ENCODE data around the gene LMCD1.

Gene LMCD1

GRCh38 chr3:8506571-8507061 lies 5.0 kb downstream of the LMCD1 start:
- DNase-seq: no peak

GRCh38 chr3:8507496-8507895 lies 5.9 kb downstream of the LMCD1 start:
- DNase-seq: no peak

- no peak for DNase-seq
Measured at GRCh38 chr3:8509961-8510360, 8.3 kb downstream of the LMCD1 start.

GRCh38 chr3:8512234-8512633 lies 10.6 kb downstream of the LMCD1 start:
- DNase-seq: no peak

GRCh38 chr3:8516047-8516661 lies 14.5 kb downstream of the LMCD1 start:
- DNase-seq: no peak

GRCh38 chr3:8516783-8517182 lies 15.2 kb downstream of the LMCD1 start:
- no peak for DNase-seq

GRCh38 chr3:8517487-8517886 lies 15.9 kb downstream of the LMCD1 start:
- DNase-seq: no peak

GRCh38 chr3:8518138-8518537 lies 16.5 kb downstream of the LMCD1 start:
- no peak for DNase-seq

GRCh38 chr3:8519156-8519555 lies 17.5 kb downstream of the LMCD1 start:
- no peak for DNase-seq

GRCh38 chr3:8519774-8520448 lies 18.3 kb downstream of the LMCD1 start:
- DNase-seq: no peak

GRCh38 chr3:8520816-8521403 lies 19.3 kb downstream of the LMCD1 start:
- no peak for DNase-seq

- DNase-seq: no peak
Measured at GRCh38 chr3:8523041-8523440, 21.4 kb downstream of the LMCD1 start.

- DNase-seq: no peak
Measured at GRCh38 chr3:8524249-8524648, 22.6 kb downstream of the LMCD1 start.

GRCh38 chr3:8524656-8525399 lies 23.2 kb downstream of the LMCD1 start:
- DNase-seq: no peak

GRCh38 chr3:8525893-8526292 lies 24.3 kb downstream of the LMCD1 start:
- no peak for DNase-seq

GRCh38 chr3:8529181-8529637 lies 27.6 kb downstream of the LMCD1 start:
- DNase-seq: no peak

- DNase-seq: no peak
Measured at GRCh38 chr3:8529738-8530525, 28.3 kb downstream of the LMCD1 start.

- no peak for DNase-seq
Measured at GRCh38 chr3:8530581-8530980, 29.0 kb downstream of the LMCD1 start.

GRCh38 chr3:8532251-8532871 lies 30.7 kb downstream of the LMCD1 start:
- DNase-seq: no peak

GRCh38 chr3:8536096-8537056 lies 34.8 kb downstream of the LMCD1 start:
- DNase-seq: no peak

GRCh38 chr3:8537440-8537839 lies 35.8 kb downstream of the LMCD1 start:
- no peak for DNase-seq

Measured in activated CD4-positive, alpha-beta T cell treated with anti-CD3 and anti-CD28 coated beads, Interleukin-2, amount 50 U/mL, for 1 hour (primary cell).